DMS 273 (cell line): ENCODE data around the gene SLC25A25.
"Not testable (repeated sequence)": the region's sequence is repeated elsewhere in the genome, so short reads cannot be mapped to it uniquely, and the experiment has no call there.

ENCODE experiments used
- DNase-seq: peaks from one replicate; lab custom pipeline; 2025; ENCODE audit not compliant: unreplicated experiment; lab: John Stamatoyannopoulos, UW

SLC25A25 gene

GRCh38 chr9:128123451-128124080, 55.5 kb downstream of the SLC25A25 start:
- DNase-seq: no peak

- DNase-seq: no peak
These were observed 56.4 kb downstream of the SLC25A25 start for GRCh38 chr9:128124451-128124850.

- peak; percentile 82 for DNase-seq
These were observed 57.0 kb downstream of the SLC25A25 start for GRCh38 chr9:128124873-128125579.

- no peak for DNase-seq
These were observed 57.7 kb downstream of the SLC25A25 start for GRCh38 chr9:128125580-128126354.

GRCh38 chr9:128127568-128127989, 59.5 kb downstream of the SLC25A25 start, which contains the start of gene PTGES2:
PTGES2 (minus strand) TSS chr9:128127729; CDS start chr9:128127717, 12 bp downstream.
- peak; percentile 95 for DNase-seq

GRCh38 chr9:128127990-128128835, 60.2 kb downstream of the SLC25A25 start:
- DNase-seq: peak; percentile 95

- DNase-seq: peak; percentile 45
These were observed 61.0 kb downstream of the SLC25A25 start for GRCh38 chr9:128128836-128129590.

GRCh38 chr9:128129976-128130590, 62.1 kb downstream of the SLC25A25 start:
- DNase-seq: not testable (repeated sequence)

GRCh38 chr9:128130651-128131050, 62.6 kb downstream of the SLC25A25 start:
- not testable (repeated sequence) for DNase-seq

GRCh38 chr9:128131346-128131745, 63.3 kb downstream of the SLC25A25 start:
- not testable (repeated sequence) for DNase-seq

GRCh38 chr9:128132139-128132538, 64.1 kb downstream of the SLC25A25 start:
- DNase-seq: peak; percentile 90

- peak; percentile 70 for DNase-seq
These were observed 67.5 kb downstream of the SLC25A25 start for GRCh38 chr9:128135561-128135960.

- no peak for DNase-seq
These were observed 69.1 kb downstream of the SLC25A25 start for GRCh38 chr9:128136816-128137793.

GRCh38 chr9:128138001-128138400, 70.0 kb downstream of the SLC25A25 start:
- DNase-seq: no peak

GRCh38 chr9:128139621-128140020, 71.6 kb downstream of the SLC25A25 start:
- no peak for DNase-seq

GRCh38 chr9:128141604-128142003, 73.6 kb downstream of the SLC25A25 start:
- no peak for DNase-seq

GRCh38 chr9:128142061-128142460, 74.0 kb downstream of the SLC25A25 start:
- no peak for DNase-seq

GRCh38 chr9:128142596-128142995, 74.6 kb downstream of the SLC25A25 start:
- DNase-seq: no peak
